NB4 (cell line): ENCODE results near the gene HMCN2.

Experiments used
- POLR2A ChIP-seq: IDR thresholded peaks from 2 replicates; pipeline ENCODE4 v1.6.1; 2011; ENCODE audit warnings: mild to moderate bottlenecking; ENCODE audit not compliant: insufficient read length; ENCODE audit errors: extremely low read depth
- TF ChIP-seq, protein P1 (sequence below): IDR thresholded peaks from one replicate; pipeline ENCODE4 v1.5.1; 2012; ENCODE audit warnings: low read depth, low read length

DNA sequence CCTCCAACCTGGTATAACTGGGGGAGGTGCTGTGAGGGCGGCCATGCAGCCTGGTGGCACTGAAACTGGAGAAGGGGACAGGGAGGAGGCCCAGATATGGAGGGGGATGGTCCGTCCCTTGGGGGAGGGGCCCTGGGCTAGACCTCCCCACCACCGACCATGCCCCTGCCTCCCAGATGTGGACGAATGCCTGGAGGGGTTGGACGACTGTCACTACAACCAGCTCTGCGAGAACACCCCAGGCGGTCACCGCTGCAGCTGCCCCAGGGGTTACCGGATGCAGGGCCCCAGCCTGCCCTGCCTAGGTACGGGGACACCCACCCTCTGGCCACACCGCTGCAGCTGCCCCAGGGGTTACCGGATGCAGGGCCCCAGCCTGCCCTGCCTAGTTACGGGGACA, 163.8 kb downstream of the HMCN2 start:
- TF ChIP-seq, protein P1, sequence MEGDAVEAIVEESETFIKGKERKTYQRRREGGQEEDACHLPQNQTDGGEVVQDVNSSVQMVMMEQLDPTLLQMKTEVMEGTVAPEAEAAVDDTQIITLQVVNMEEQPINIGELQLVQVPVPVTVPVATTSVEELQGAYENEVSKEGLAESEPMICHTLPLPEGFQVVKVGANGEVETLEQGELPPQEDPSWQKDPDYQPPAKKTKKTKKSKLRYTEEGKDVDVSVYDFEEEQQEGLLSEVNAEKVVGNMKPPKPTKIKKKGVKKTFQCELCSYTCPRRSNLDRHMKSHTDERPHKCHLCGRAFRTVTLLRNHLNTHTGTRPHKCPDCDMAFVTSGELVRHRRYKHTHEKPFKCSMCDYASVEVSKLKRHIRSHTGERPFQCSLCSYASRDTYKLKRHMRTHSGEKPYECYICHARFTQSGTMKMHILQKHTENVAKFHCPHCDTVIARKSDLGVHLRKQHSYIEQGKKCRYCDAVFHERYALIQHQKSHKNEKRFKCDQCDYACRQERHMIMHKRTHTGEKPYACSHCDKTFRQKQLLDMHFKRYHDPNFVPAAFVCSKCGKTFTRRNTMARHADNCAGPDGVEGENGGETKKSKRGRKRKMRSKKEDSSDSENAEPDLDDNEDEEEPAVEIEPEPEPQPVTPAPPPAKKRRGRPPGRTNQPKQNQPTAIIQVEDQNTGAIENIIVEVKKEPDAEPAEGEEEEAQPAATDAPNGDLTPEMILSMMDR: no peak
- TF ChIP-seq POLR2A: no peak
